Liver (tissue), 9 donors: Measurements from ENCODE around the gene EXOC5. TPM values are rescaled to one million over a fixed set of nuclear protein-coding genes. Genes with fewer than 3 reads are reported as not detected.
"Not testable (repeated sequence)": the region's sequence is repeated elsewhere in the genome, so short reads cannot be mapped to it uniquely, and the experiment has no call there.

Experiments used
- DNase-seq: peaks from one replicate; pipeline ENCODE4 v3.0.0-alpha.2; 2017; ENCODE audit warnings: low spot score
- H3K27ac ChIP-seq, 2 donors: one replicate each; pipeline ENCODE4 v1.7.0; 2013; ENCODE audit warnings: inconsistent platforms in 2 of 2, low read length in 2 of 2, control low read depth in 1 of 2, low read depth in 1 of 2, mild to moderate bottlenecking in 1 of 2
- H3K27me3 ChIP-seq, 4 donors: one replicate each; pipeline versions ENCODE4 v1.6.1 to v1.7.0; 2013; ENCODE audit warnings: low read length in 3 of 4, inconsistent platforms in 1 of 4, mild to moderate bottlenecking in 1 of 4, moderate library complexity in 1 of 4; ENCODE audit not compliant: control insufficient read depth in 4 of 4, insufficient read depth in 4 of 4
- H3K36me3 ChIP-seq, 4 donors: one replicate each; pipeline versions ENCODE4 v1.6.1 to v1.7.0; 2013; ENCODE audit warnings: low read length in 3 of 4, mild to moderate bottlenecking in 3 of 4, low read depth in 1 of 4, moderate library complexity in 1 of 4; ENCODE audit not compliant: control insufficient read depth in 4 of 4, insufficient read depth in 3 of 4
- H3K4me1 ChIP-seq, 4 donors: one replicate each; pipeline versions ENCODE4 v1.6.1 to v1.7.0; 2013; ENCODE audit warnings: low read length in 3 of 4, mild to moderate bottlenecking in 3 of 4, moderate library complexity in 1 of 4; ENCODE audit not compliant: control insufficient read depth in 4 of 4, insufficient read depth in 4 of 4
- H3K4me3 ChIP-seq, 3 donors: one replicate each; pipeline versions ENCODE4 v1.6.1 to v1.7.0; 2013; ENCODE audit warnings: low read length in 3 of 3, control low read depth in 1 of 3, low read depth in 1 of 3, mild to moderate bottlenecking in 1 of 3
- H3K9ac ChIP-seq, 2 donors: one replicate each; pipeline ENCODE4 v1.7.0; 2013; ENCODE audit warnings: low read length in 2 of 2, mild to moderate bottlenecking in 2 of 2, moderate library complexity in 2 of 2, control low read depth in 1 of 2, low read depth in 1 of 2
- H3K9me3 ChIP-seq, 4 donors: one replicate each; pipeline versions ENCODE4 v1.6.1 to v1.7.0; 2013; ENCODE audit warnings: low read length in 3 of 4; ENCODE audit not compliant: control insufficient read depth in 4 of 4
- ATF3 ChIP-seq: IDR thresholded peaks from 2 replicates; pipeline ENCODE4 v1.6.1; 2016; ENCODE audit warnings: antibody characterized with exemption
- CTCF ChIP-seq: fragments of 150-350 bp; IDR thresholded peaks from 2 replicates; pipeline ENCODE4 v1.5.1; 2017; ENCODE audit warnings: improper control_type of control experiment, low read depth, low read length; ENCODE audit not compliant: missing input control
- EGR1 ChIP-seq, 2 donors: IDR thresholded peaks; 2 replicates each; pipeline ENCODE4 v1.6.1; 2016 to 2018; ENCODE audit warnings: antibody characterized with exemption in 2 of 2, low read depth in 2 of 2
- FOXA1 ChIP-seq: IDR thresholded peaks from 2 replicates; pipeline ENCODE4 v1.6.1; 2016; ENCODE audit warnings: antibody characterized with exemption
- FOXA2 ChIP-seq: IDR thresholded peaks from 2 replicates; pipeline ENCODE4 v1.6.1; 2016; ENCODE audit warnings: antibody characterized with exemption
- GABPA ChIP-seq, 2 donors: IDR thresholded peaks in 1 of 2; conservative IDR thresholded peaks in 1 of 2; 2 replicates each; pipeline ENCODE4 v1.6.1; 2016; ENCODE audit warnings: antibody characterized with exemption in 2 of 2, mild to moderate bottlenecking in 1 of 2, moderate library complexity in 1 of 2
- HNF4A ChIP-seq, 2 donors: conservative IDR thresholded peaks; 2 replicates each; pipeline ENCODE4 v1.6.1; 2016; ENCODE audit warnings: antibody characterized with exemption in 2 of 2, mild to moderate bottlenecking in 2 of 2
- JUND ChIP-seq, 2 donors: IDR thresholded peaks; 2 replicates each; pipeline ENCODE4 v1.6.1; 2016; ENCODE audit warnings: antibody characterized with exemption in 2 of 2
- MAX ChIP-seq: IDR thresholded peaks from 2 replicates; pipeline ENCODE4 v1.6.1; 2016; ENCODE audit warnings: antibody characterized with exemption
- NR2F2 ChIP-seq: IDR thresholded peaks from 2 replicates; pipeline ENCODE4 v1.6.1; 2016; ENCODE audit warnings: antibody characterized with exemption
- REST ChIP-seq: IDR thresholded peaks from 2 replicates; pipeline ENCODE4 v1.6.1; 2016; ENCODE audit warnings: antibody characterized with exemption, mild to moderate bottlenecking
- SP1 ChIP-seq: IDR thresholded peaks from 2 replicates; pipeline ENCODE4 v1.6.1; 2018; ENCODE audit warnings: antibody characterized with exemption, mild to moderate bottlenecking
- TAF1 ChIP-seq: conservative IDR thresholded peaks from 2 replicates; pipeline ENCODE4 v1.6.1; 2016; ENCODE audit warnings: antibody characterized with exemption, mild to moderate bottlenecking
- YY1 ChIP-seq: IDR thresholded peaks from 2 replicates; pipeline ENCODE4 v1.6.1; 2016; ENCODE audit warnings: antibody characterized with exemption, mild to moderate bottlenecking
- ZBTB33 ChIP-seq: IDR thresholded peaks from 2 replicates; pipeline ENCODE4 v1.6.1; 2016; ENCODE audit warnings: antibody characterized with exemption
- WGBS: extraction: QIAGEN DNeasy Blood & Tissue Kit; methylation state at CpG from one replicate; pipeline ENCODE4 v1.1.7; 2013; 5-methylcytosine and 5-hydroxymethylcytosine counted together
- polyA plus RNA-seq, 2 donors: library from polyadenylated mRNA; stranded (reverse) in 1 of 2; unstranded in 1 of 2; fragments of 200-250 nt in 1 of 2; fragments of >200 nt in 1 of 2; fragmentation: Nextera tagmentation in 1 of 2; extraction: Ambion mirVana in 1 of 2; gene quantifications; one replicate each; pipeline versions ENCODE4 v1.2.1 to v1.2.3, GENCODE V29; 2013 to 2015
- total RNA-seq, 2 donors: library from RNA; depleted of rRNA; stranded (reverse); fragments of >200 nt; gene quantifications; one replicate each; pipeline ENCODE4 v1.2.3, GENCODE V29; 2014
- donor health status: healthy.
- donor health status: healthy.
- donor health status: healthy.
- donor health status: healthy.
- donor health status: healthy.

EXOC5 gene
- total and polyA plus RNA-seq, 4 donors: 7.9 to 28.9 (median 20.8) TPM

- H3K27me3 ChIP-seq: no peaks in the 10 kb centered on the region
- H3K36me3 ChIP-seq: peaks cover 0 to 4% (median 3%) of the 10 kb centered on the region in 4 donors
- H3K27ac ChIP-seq: no peak overlapping the region
- no peaks in the 10 kb centered on the region for H3K4me1 ChIP-seq
- no peak overlapping the region for H3K4me3 ChIP-seq
- DNase-seq: no peak
- no peaks in the 10 kb centered on the region for H3K9me3 ChIP-seq
- no peak overlapping the region for H3K9ac ChIP-seq
- no peak for TF ChIP-seq ATF3
- TF ChIP-seq GABPA (IDR thresholded peaks at IDR 0.05 in 1 of 2, conservative IDR thresholded peaks at IDR 0.05 in 1 of 2): no peak
- TF ChIP-seq MAX: no peak
- no peak for TF ChIP-seq FOXA1
- TF ChIP-seq CTCF: no peak
- TF ChIP-seq SP1: no peak
- TF ChIP-seq TAF1: no peak
- TF ChIP-seq ZBTB33: no peak
- TF ChIP-seq JUND (IDR thresholded peaks at IDR 0.05): no peak
- TF ChIP-seq EGR1 (IDR thresholded peaks at IDR 0.05; ENCODE audit: low read depth in 2 of 2): no peak
- no peak for TF ChIP-seq REST
- TF ChIP-seq HNF4A (conservative IDR thresholded peaks at IDR 0.05): no peak
- TF ChIP-seq NR2F2: no peak
- no peak for TF ChIP-seq YY1
- no peak for TF ChIP-seq FOXA2
Measured at GRCh38 chr14:57243320-57243719, 25.4 kb downstream of the EXOC5 start.

GRCh38 chr14:57240115-57240514 is 28.6 kb downstream of the EXOC5 start:
- peaks cover 2 to 13% (median 5%) of the 10 kb centered on the region in 4 donors for H3K36me3 ChIP-seq

More at GRCh38 chr14:57240115-57240514, 28.6 kb downstream of the EXOC5 start:
- not testable (repeated sequence) for H3K27me3 ChIP-seq, H3K9ac ChIP-seq, H3K27ac ChIP-seq, H3K4me3 ChIP-seq, H3K4me1 ChIP-seq, DNase-seq, H3K9me3 ChIP-seq
- WGBS: 99% methylated on average over 7 of the region's 7 CpGs
